ENCODE results near the gene ANKFN1.
"Not testable (repeated sequence)": the region's sequence is repeated elsewhere in the genome, so short reads cannot be mapped to it uniquely, and the experiment has no call there.

ANKFN1 gene

DNA sequence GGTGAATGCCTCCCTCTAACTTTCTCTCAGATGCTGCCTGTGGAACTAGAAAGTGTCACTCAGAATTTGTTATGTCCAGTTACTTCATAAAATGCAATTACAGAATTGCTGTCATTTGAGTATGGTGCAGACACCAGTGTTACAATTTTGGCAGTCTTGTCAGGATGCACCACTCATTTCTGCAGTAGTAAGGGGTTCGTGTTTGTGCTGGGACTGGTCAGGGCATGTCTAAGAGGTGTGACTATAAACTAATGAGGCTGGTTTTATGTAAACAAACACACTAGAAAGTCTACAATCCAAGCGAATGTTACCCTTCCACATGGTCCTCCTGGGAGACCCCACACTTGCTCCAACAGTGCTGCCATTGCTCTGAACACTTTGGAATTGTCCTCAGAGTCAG, 206.2 kb downstream of the ANKFN1 start:
- DNase-seq, result no peak

DNA sequence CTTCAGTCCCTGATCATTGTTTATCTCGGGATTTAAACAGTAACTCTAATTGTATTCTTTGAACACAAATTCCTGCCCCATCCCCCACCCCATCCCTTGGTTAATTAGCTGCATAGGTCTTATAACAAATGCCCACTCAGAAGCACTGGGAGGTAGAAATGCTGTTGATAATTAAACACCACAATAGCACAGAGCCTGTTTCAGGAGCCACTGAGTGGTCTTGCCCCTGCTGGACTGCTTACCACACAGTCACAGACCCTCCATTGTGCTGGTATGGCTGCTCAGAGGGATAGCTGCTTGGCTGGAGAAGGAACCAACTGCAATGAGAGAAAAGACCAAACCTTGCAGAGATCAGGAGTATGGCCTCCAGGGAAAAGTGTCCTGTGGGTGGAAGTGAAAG, 214.1 kb downstream of the ANKFN1 start:
- DNase-seq, result no peak

DNA sequence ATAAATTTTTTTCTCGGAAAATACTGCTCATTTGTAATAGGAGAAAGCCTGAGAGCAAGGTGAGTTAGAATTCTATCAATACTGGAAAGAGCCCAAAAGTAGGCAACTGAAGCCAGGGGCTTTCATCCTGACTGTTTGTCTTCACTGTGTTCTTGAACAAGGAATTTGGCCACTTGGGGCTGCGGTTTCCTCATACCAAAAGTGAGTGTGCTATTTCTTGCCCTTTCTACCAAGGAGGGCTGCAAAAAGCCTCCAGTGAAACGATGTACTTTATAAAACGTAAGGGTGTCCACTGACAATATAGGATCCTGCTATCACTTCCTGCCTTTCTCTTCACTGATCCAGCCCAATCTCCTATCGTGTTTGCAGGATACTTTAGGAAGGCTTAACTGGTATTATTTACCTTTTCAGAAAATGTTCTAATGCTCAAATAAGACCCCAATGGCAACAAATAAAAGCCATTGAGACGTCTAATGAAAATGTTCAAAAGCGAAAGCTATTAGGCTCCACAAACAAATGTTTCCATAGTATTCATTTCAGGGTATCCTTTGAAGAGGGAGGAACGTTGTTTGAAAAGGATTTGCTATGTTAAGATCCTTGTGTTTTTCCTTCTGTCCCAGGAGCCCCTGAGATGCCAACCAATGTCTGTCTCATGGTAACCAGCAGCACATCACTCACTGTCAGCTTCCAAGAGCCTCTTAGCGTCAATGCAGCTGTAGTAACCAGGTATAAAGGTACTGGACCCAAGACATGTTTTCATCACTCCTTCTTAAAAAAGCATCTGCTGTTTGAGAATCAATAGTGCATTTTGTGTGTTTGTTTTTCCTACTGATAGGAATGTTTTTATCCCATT, 220.9 kb downstream of the ANKFN1 start:
- DNase-seq, result no peak

DNA sequence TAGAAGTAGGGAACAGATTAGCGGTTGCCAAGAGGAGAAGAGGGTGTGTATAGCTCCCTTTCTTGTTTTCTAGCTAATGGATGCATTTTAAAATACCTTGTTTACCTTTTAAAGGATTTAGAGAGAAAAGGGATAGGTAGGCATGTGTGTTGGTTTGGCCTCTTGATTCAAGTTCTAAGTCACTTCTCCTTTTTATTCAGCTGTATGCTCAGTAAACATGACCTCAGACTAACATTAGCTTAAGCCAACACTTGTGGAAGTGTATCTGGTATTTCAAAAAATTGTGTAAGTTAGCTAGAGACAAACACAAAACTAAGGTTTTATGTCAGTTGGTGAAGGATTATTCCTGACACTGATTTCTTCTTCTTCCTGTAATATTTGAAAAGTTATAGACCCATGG, 236.1 kb downstream of the ANKFN1 start:
- no peak for DNase-seq

DNA sequence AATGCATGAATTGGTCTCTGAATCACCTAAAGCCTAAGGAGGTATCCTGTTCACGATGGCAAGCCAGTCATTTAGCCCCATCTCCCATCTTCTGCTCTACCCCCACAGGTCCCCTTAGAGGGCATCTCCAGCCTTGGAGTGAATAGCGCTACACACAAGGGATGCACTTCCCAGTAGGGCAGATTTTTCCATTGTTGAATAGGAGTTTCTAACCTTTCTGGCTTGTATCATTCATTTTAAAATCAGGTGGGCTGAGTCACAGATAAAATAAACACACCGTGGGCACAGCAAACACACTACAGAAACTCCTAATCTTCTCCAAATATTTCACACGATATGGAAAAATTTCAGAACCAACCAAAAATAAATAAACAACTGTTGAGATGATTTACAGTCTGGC, 239.0 kb downstream of the ANKFN1 start:
- no peak for DNase-seq

DNA sequence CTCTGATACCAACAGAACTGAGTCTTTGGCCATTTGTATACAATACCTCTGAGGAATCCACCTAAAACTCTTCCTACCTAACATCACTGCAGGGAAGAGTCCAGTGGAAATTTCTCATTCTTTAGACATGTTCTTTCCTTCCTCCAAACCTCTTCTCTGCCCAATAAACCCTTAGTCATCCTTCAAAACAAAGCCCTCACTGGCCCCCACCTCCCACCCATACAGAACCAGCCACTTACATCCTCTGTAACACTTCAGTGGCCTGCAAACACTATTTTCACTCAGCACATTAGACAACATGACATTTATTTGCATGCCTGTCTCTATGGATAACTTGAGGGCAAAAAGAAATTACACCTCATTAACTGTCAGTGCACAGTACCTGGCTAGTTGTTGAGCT, 239.9 kb downstream of the ANKFN1 start:
- DNase-seq, result no peak

DNA sequence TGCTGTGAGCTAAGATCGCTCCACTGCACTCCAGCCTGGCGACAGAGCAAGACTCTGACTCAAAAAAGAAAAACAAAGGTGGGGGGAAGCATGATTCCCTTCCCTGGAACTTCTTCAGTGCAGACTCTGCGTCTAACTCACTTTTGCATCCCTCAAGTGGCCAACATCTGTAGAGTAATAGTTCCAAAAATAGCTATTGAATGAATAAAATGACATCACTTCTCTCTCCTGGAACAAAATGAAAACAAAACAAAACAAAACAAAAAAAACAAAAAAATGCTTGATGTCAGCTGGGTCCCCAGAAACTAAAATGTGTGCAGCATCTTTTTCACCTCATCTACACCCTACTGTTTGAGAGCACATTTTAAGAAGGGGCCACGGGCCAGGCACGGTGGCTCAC, 242.5 kb downstream of the ANKFN1 start:
- no peak for DNase-seq

DNA sequence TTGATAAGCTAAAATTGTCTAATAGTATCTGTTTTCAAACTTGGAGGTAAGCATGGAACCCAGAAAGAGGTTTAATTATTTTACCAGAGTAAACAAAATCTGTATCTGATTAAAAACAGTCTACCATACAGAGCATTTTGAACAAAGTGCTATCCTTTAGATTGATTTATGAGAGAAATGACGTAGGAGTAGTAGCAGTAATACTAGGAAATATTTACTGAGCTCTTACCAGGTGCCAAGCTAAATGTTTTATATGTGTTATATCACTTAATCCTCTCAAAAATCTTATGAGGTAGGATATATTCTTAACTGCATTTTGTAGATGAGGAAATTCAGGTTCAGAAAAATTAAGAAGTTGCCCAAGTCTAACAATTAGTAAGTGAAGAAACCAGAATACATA, 253.8 kb downstream of the ANKFN1 start:
- DNase-seq, result no peak

DNA sequence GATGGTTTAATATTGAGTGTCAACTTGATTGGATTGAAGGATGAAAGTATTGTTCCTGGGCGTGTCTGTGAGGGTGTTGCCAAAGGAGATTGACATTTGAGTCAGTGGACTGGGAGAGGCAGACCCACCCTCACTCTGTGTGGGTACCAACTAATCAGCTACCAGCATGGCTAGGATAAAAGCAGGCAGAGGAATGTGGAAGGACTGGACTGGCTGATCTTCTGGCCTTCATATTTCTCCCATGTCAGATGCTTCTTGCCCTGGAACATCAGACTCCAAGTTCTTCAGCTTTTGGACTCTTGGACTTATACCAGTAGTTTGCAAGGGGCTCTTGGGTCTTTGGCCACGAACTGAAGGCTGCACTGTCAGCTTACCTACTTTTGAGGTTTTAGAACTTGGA, 259.1 kb downstream of the ANKFN1 start:
- not testable (repeated sequence) for DNase-seq

DNA sequence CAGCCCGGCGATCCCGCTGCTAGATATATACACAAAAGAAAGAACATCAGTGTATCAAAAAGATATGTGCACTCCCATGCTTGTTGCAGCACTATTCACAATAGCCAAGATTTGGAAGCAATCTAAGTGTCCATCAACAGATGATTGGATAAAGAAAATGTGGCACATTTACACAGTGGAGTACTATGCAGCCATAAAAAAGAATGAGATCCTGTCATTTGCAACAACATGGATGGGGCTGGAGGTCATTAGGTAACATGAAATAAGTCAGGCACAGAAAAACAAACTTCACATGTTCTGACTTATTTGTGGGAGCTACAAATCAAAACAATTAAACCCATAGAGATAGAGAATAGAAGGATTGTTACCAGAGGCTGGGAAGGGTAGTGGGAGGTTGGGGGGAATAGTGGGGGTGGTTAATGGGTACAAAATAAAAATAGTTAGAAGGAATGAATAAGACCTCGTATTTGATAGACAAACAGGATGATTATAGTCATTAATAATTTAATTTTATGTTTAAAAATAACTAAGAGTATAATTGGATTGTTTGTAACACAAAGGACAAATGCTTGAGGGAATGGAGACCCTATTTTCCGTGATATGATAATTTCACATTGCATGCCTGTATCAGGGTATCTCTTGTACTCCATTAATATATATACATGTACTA, 263.5 kb downstream of the ANKFN1 start:
- no peak for DNase-seq

DNA sequence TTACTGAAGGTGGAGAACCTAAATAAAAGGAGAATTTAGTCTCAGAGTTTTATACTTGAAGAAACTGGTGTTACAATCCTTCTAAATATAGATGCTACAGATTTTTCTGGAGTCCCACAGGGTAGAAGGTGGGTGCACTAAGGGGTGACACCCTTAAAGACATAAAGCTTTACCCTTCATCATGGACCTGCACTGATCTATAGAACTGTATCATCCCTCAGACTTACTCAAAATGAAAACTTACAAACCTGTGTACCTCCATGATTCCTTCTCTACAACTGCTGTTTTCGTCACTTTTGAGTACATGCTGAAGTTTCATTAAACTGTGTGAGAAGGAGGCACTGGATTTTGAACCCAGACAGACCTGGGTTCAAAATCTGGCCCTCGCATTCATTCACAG, 270.7 kb downstream of the ANKFN1 start:
- no peak for DNase-seq

DNA sequence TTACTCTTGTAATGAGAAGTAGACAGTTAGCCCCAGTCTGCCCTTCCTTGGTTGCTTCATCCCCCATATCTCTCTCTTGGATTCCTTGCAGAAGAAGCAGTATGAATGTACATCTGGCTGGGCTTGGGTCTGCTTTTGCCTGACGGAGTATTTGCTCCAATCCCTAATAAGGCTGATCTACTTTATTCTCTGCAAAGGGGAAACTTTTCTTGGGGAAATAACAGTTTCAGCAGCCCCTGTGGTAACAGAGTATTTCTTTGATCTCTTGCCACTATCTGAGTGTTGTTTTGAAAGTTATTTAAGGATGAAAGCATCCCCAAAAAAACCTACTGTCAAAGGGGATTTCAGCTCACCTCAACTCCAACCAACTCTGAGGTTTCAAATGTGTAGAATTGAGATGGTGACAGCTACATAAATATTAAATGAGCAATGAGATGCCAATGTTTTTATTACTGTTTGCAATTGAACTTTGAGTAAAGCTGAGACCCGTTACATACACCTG, 271.3 kb downstream of the ANKFN1 start:
- DNase-seq, result no peak

DNA sequence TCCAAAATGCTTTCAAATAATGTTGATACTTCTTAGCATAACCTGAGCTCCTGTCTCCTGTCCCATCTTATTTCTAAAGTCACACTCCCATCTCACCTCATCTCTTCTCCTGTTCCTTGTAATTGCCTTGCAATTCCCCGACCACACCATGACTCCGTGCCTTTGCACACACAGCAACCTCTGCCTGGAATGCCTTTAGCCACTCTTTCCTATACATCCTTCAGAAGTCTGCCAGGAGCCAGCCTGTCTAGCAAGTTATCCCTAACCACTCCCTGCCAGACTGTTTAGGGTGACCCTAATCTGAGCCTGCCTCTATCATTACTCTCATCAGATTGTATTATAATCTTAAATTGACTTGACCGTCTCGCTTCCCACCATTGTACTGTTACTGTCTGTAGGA, 272.2 kb downstream of the ANKFN1 start:
- no peak for DNase-seq

DNA sequence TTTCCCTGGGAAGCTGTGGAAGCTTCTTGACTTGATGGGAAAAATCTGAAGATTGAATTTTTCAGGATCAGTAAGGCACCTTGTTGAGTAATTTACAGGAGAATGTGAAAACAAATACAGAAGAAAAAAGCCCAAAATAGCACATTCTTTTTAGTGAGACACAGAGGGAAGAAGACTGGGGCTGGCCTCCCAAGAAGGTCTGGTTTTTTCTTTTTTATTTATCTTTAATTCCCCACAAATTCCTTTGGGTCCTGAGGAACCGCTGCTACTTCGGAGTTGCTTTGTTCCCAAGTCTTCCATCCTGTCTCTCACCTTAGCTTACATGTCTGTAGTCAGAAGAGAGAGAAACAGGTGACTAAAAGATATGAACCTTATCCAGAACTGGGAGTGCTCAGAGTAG, 273.6 kb downstream of the ANKFN1 start:
- DNase-seq, result no peak

DNA sequence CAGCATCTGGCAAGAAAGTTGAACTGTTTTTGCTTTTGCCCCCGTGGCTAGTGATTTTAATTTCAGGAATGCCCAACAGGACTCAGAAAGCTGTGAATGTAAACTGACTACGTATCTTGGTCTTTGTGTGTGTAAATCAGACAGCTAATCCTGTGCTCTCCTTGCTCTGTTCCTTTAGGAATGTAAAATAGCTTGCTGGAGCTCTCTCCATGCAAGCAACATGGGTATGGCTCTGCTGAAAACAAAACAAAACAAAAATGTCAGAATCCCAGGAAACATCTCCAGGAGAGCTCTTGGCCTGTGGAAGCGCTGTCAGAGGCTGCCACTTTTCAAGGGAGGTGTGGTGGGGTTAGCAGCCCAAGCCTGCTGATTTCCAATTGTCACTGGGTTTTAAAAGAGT, 278.5 kb downstream of the ANKFN1 start:
- no peak for DNase-seq

DNA sequence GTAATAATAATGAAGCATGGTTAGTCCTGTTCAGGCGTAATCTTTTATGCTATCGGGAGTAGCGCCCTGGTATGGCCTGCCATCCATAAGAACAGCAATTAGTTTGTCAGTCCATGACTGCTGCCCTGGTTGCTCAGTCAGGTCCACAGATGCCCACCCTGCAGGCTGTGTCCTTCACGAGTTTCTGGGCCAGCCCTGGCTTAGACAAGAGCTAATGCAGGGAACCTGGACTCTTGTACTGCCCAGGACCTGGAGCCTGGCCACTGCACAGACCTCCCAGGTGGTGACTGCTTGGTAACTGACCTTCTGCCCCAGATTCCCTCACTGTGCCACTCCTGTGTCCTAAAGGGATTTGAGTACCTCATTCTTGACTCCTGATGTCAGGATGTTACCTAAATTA, 279.2 kb downstream of the ANKFN1 start:
- no peak for DNase-seq

DNA sequence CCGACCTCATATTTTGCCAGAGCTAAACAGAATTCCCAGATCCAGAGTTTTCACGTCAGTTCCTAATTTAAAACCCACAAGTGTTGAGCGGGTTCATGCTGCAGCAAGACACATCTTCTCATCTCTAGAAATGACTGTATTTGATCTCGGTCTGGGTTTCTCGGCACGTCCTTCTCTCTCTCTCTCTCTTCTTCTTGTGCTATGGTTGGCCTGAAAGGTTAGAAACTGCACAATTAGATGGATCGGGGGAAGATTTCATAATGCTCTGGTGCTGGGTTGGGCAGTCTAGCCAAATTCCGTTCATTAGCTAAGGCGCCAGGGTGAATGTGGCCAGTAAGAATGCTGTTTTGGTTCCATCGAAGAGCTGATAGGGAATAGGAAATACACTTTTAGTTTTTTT, 281.3 kb downstream of the ANKFN1 start:
- no peak for DNase-seq

DNA sequence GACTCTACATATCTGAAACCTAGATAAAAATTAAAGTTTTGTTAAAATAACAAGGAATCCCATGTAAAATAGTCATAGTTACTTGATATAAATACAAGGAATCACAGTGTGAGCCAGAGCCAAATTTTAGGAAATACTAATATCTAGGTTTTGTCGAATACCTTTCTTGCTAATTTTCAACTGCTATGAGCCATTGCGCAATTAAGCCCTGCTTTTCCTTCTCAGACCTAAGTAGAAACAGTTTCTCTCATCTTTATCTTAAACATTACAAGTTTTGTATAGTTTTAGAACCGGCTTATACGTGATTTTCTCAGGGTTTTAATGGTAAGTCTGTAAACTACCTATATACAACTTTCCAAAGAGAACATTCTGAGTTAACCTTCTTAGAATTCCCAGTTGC, 282.9 kb downstream of the ANKFN1 start:
- DNase-seq, result no peak

DNA sequence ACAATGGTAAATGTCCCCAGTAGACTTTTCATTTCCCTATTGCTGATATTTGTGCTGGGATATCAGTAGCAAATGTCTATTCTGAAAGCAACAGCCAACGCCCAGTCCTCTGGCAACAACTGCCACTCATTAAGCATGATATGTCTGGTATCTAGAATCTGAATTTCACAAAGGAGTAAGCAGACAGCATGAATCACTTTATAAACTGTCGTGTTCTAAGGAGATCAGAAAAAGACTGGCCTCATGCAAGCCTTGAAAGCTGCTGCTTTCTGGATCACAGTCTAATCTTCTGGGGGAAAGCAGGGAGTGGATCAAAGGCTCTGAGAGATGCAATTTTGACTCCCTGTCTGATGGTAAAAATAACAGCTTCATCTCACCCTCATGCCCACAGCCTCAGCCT, 287.1 kb downstream of the ANKFN1 start:
- DNase-seq, result no peak

DNA sequence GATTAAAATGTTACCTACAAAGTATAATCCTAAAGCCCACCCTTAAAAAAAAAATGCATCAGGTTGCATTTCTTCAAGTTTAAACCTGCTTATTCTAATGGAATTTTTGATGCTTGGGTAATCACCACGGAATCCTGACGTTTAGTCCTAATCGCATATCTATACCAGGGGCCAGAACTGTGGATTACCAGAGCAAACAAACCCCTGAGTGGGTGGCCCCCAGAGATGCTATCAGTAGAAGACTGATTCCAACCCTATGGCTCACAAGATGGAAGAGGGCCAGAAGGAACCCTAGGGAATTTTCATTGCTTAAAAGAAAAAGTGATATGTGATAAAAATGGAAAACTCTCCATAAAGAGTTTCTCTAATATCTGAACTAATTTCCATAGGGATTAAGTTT, 288.0 kb downstream of the ANKFN1 start:
- no peak for DNase-seq

DNA sequence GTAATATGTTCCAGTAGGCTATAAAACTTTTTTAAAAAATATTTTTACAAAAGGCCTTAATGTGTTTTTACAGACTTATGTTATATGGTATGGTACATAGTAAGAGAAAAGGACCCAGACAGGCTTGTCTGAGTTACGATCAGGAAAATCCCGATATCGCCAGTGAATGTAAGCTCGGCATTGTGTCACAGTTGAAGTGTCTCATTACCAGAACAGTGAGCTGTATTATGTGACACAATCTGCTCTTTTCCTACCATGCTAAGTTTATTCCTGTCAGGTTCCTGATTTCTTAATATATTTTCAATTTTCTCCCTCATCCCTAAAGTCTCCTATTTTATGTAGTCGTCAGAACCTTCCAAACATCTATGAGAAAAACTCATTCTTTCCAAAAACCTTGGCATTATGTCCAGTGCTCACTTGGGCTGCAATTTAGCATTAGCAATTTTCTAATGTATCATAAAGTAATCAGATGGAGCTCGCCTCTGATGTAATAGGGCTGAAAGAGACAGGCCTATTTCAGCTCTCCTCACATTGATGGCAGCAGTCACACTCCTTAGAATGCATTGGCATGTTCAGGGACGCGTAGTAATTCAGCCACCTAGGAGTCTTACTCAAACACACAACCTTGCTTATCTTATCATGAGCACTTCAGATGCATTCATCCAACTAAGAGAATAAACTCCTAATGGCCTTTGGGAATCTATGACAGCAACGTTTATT, 292.6 kb downstream of the ANKFN1 start:
- DNase-seq, result no peak

DNA sequence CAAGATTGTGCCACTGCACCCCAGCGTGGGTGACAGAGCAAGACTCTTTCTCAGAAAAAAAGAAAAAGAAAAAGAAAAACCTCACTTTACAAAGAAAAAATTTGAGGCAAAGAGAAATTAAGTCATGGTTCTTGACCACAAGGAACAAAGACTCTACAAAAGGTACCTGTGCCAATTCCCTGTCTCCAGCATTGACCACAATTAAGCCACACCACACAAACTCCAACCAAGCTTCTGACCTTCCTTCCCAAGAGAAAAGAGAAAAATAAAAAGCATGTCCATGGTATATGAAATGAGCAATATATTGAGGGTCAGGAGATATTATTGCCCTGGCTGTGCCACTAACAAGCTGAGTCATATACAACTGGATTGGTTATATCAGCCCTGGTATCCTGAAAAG, 293.9 kb downstream of the ANKFN1 start:
- DNase-seq, result no peak

DNA sequence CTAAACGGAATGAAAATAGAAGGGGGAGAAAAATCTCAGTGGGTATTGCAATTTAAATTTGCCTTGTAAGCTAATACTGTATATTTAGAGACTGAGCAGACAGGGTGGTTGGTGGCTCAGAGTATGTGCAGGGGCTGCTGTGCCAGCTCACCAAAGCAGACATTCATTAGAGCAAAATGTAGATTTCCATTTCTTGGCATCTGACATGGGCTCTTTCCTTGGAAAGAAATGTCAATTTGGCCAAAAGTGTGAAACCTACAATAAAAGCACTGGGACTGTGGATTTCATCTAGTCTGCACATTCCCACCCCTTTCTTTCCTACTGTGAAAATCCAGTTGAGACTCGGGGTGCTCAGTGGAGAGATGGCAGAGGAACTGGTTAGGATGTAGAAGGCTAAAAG, 295.1 kb downstream of the ANKFN1 start:
- no peak for DNase-seq

DNA sequence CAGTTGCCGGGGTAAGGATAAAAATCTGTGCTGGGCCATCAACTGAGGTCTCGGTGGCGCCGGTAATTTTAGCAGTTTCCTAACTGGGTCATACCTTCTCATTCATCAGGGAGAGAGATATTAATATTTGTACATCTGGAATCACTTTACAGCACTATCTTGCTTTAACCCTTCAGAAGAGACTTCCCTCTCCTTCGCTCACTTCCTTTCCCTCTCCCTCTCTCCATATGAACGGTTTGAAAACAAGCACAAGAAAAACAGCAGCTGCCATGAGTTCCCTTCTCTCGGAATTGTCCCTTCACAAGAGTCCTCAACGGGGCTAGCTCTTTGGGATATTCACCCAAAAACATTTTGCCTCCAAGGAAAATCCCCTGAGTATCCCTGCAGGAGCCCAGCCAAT, 295.9 kb downstream of the ANKFN1 start:
- DNase-seq, result no peak
